ENCODE results near the gene BOLA1.
"Not testable (repeated sequence)": the region's sequence is repeated elsewhere in the genome, so short reads cannot be mapped to it uniquely, and the experiment has no call there.

- not testable (repeated sequence) for TF ChIP-seq EZH2phosphoT487 (IDR thresholded peaks at IDR 0.05; ENCODE audit: borderline replicate concordance); RAD21 (IDR thresholded peaks at IDR 0.05; ENCODE audit: low read depth); ATF3 (IDR thresholded peaks at IDR 0.05); EZH2 (IDR thresholded peaks at IDR 0.05); CEBPB (IDR thresholded peaks at IDR 0.05; ENCODE audit: low read depth); POLR2AphosphoS5 (IDR thresholded peaks at IDR 0.05; ENCODE audit: low read depth, low read length)
These were observed 26.3 kb upstream of the BOLA1 start for GRCh38 chr1:149873060-149873459.

All from HCT116 (cell line).